ENCODE data around the gene SLC23A2. TPM values are rescaled to one million over a fixed set of nuclear protein-coding genes. Genes with fewer than 3 reads are reported as not detected.

Gene SLC23A2
- total RNA-seq, 1 experiment from 2014 or later = 22.3 TPM

DNA sequence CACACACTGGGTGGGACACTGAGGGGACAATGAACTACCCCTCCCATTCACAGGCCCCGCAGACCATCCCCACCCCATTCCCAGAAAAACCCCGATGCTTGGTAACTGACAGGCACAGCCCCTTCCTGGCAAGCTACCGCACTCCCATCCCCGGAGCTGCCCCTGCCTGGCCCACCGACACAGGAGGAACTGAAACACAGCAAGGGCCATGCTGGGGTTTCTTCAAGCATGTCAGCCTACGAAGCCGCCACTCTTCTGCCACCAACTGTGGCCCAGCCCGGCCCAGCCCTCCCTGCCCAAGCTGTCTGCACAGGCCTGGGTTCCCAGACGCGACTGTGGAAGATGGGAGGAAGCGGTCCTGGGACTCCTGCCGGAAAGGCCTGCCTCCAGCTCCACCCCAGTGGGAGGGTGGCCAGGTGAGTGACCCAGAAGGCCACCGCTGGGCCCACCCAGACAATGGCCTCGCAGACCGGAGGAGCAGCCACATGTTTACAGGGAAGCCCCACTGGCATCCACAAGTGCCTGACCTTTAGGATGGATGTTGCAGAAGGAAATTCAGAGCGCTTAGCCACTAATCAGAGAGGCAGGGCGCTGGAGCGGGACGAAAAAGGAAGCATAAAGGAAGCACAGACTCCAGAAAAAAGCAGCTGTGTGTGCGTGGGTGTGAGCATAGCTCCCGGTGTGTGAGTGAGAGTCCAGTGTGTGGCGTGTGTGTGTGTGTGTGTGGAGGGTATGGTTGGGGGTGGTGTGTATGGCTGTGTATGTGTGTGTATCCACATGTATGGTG lies 188.0 kb downstream of the SLC23A2 start:
- POLR2A ChIA-PET (ENCODE audit: unreplicated experiment) = no interaction called here
- H3K9me2 ChIP-seq (ENCODE audit: insufficient read depth) = no peaks in the 10 kb centered on the region
- no peaks in the 10 kb centered on the region for H3K4me1 ChIP-seq (replicated peaks; ENCODE audit: insufficient read depth)
- H3K36me3 ChIP-seq (ENCODE audit: low read depth) = no peaks in the 10 kb centered on the region
- no peak for TF ChIP-seq EZH2 (IDR thresholded peaks at IDR 0.05; ENCODE audit: low read depth)
- TF ChIP-seq, protein P1, sequence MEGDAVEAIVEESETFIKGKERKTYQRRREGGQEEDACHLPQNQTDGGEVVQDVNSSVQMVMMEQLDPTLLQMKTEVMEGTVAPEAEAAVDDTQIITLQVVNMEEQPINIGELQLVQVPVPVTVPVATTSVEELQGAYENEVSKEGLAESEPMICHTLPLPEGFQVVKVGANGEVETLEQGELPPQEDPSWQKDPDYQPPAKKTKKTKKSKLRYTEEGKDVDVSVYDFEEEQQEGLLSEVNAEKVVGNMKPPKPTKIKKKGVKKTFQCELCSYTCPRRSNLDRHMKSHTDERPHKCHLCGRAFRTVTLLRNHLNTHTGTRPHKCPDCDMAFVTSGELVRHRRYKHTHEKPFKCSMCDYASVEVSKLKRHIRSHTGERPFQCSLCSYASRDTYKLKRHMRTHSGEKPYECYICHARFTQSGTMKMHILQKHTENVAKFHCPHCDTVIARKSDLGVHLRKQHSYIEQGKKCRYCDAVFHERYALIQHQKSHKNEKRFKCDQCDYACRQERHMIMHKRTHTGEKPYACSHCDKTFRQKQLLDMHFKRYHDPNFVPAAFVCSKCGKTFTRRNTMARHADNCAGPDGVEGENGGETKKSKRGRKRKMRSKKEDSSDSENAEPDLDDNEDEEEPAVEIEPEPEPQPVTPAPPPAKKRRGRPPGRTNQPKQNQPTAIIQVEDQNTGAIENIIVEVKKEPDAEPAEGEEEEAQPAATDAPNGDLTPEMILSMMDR (conservative IDR thresholded peaks at IDR 0.05) = no peak
- H3K9me3 ChIP-seq (ENCODE audit: insufficient read depth, low read depth) = no peaks in the 10 kb centered on the region
- no peaks in the 10 kb centered on the region for H3F3A ChIP-seq (ENCODE audit: insufficient read depth, low read depth)
- BruUV-seq (replicated peaks) = no TSS peak
- CTCF ChIA-PET = interaction anchor here (0.5 kb wide), 1 partner anchor 269 kb away, joined by 3 read pairs; no protein-coding TSS in a partner anchor
- H3K4me3 ChIP-seq = no peak overlapping the region
- no peak for DNase-seq
- H3K79me2 ChIP-seq (ENCODE audit: low read depth) = no peaks in the 10 kb centered on the region
- H2AFZ ChIP-seq = no peak overlapping the region
- no peaks in the 10 kb centered on the region for H4K20me1 ChIP-seq (ENCODE audit: insufficient read depth)
- intact Hi-C loops (cut with micrococcal nuclease; ENCODE audit: unreplicated experiment) = no loop called here
- no peak overlapping the region for H3K27ac ChIP-seq
- no peak overlapping the region for H3K4me2 ChIP-seq
- H3K27me3 ChIP-seq (ENCODE audit: insufficient read depth, low read depth) = no peaks in the 10 kb centered on the region

DNA sequence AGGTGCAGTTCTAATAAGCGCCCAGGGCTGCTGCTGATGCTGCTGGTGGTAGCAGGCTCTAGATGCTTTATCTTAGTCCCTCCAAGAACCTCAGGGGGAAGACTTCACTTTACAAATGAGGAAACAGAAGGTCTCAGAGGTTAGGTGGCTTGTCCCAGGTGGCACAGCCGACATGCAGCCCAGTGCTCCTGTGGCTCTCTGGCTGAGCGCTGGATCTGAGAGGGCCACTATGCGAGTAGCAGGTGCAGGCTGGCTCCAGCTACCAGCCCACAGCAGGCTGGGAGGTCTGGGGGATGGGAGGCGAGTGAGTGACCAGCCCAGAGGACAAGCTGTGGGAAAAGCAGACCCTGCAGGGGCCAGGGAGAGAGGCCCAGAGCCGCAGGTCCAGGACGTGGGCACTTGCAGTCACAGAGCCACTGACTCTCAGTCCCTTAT lies 188.7 kb downstream of the SLC23A2 start:
- POLR2A ChIA-PET (ENCODE audit: unreplicated experiment) = interaction anchor here (0.6 kb wide), 1 partner anchor 306 kb away, joined by 3 read pairs; no protein-coding TSS in a partner anchor
- no peak overlapping the region for H3K4me2 ChIP-seq
- H3K36me3 ChIP-seq (ENCODE audit: low read depth) = no peaks in the 10 kb centered on the region
- H3K4me3 ChIP-seq = no peak overlapping the region
- H3K79me2 ChIP-seq (ENCODE audit: low read depth) = no peaks in the 10 kb centered on the region
- no peak overlapping the region for H3K27ac ChIP-seq
- H3F3A ChIP-seq (ENCODE audit: insufficient read depth, low read depth) = no peaks in the 10 kb centered on the region
- no peaks in the 10 kb centered on the region for H3K27me3 ChIP-seq (ENCODE audit: insufficient read depth, low read depth)
- no peak for DNase-seq
- CTCF ChIA-PET = interaction anchor here (0.5 kb wide), 1 partner anchor 269 kb away, joined by 3 read pairs; no protein-coding TSS in a partner anchor
- no TSS peak for BruUV-seq (replicated peaks)
- no peak overlapping the region for H2AFZ ChIP-seq
- H3K4me1 ChIP-seq (replicated peaks; ENCODE audit: insufficient read depth) = no peaks in the 10 kb centered on the region
- H3K9me2 ChIP-seq (ENCODE audit: insufficient read depth) = no peaks in the 10 kb centered on the region
- no peaks in the 10 kb centered on the region for H3K9me3 ChIP-seq (ENCODE audit: insufficient read depth, low read depth)
- H4K20me1 ChIP-seq (ENCODE audit: insufficient read depth) = no peaks in the 10 kb centered on the region
- intact Hi-C loops (cut with micrococcal nuclease; ENCODE audit: unreplicated experiment) = no loop called here
- TF ChIP-seq, protein P1 (conservative IDR thresholded peaks at IDR 0.05) = no peak
- TF ChIP-seq EZH2 (IDR thresholded peaks at IDR 0.05; ENCODE audit: low read depth) = no peak

DNA sequence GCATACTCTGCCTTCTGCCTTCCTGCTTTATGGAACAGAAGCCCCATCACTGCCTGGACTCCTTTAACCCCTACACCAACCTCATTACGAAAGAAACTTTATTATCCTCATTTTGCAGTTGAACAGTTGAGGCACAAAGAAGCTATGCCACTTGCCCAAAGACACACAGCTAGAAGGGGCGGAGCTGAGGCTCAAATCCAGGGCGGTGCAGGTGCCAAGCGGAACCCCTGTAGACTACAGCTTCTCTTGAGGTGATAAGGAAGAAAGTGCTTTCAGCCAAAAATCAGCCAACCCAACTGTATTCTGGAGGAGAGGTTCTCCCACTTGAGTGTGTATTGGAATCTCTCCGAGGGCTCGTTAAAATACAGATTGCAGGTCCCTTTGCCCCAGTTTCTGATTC lies 189.1 kb downstream of the SLC23A2 start:
- H3K36me3 ChIP-seq (ENCODE audit: low read depth) = no peaks in the 10 kb centered on the region
- TF ChIP-seq, protein P1 (conservative IDR thresholded peaks at IDR 0.05) = no peak
- TF ChIP-seq EZH2 (IDR thresholded peaks at IDR 0.05; ENCODE audit: low read depth) = no peak
- ChIA-PET CTCF (no interaction called here), POLR2A (ENCODE audit: unreplicated experiment) (interaction anchor here (0.6 kb wide), 1 partner anchor 307 kb away, joined by 3 read pairs; no protein-coding TSS in a partner anchor)
- H4K20me1 ChIP-seq (ENCODE audit: insufficient read depth) = no peaks in the 10 kb centered on the region
- H3K4me3 ChIP-seq = no peak overlapping the region
- no peaks in the 10 kb centered on the region for H3K9me3 ChIP-seq (ENCODE audit: insufficient read depth, low read depth)
- H3F3A ChIP-seq (ENCODE audit: insufficient read depth, low read depth) = no peaks in the 10 kb centered on the region
- H2AFZ ChIP-seq = no peak overlapping the region
- H3K79me2 ChIP-seq (ENCODE audit: low read depth) = no peaks in the 10 kb centered on the region
- H3K4me1 ChIP-seq (replicated peaks; ENCODE audit: insufficient read depth) = no peaks in the 10 kb centered on the region
- intact Hi-C loops (cut with micrococcal nuclease; ENCODE audit: unreplicated experiment) = no loop called here
- no peaks in the 10 kb centered on the region for H3K27me3 ChIP-seq (ENCODE audit: insufficient read depth, low read depth)
- BruUV-seq (replicated peaks) = no TSS peak
- no peaks in the 10 kb centered on the region for H3K9me2 ChIP-seq (ENCODE audit: insufficient read depth)
- DNase-seq = no peak
- H3K27ac ChIP-seq = no peak overlapping the region
- H3K4me2 ChIP-seq = no peak overlapping the region

Data from PC-9 (cell line).